Heart left ventricle (tissue), 13 donors: ENCODE results near the gene CCNY.

Experiments
- POLR2A ChIP-seq, 2 donors: fragments of 450-650 bp; IDR thresholded peaks; one replicate each; pipeline ENCODE4 v1.6.1; 2017; ENCODE audit warnings: antibody characterized with exemption in 2 of 2, mild to moderate bottlenecking in 2 of 2, moderate library complexity in 2 of 2
- TF ChIP-seq, protein P1 (sequence below), 12 donors: fragments of 200-600 bp; sonication (generic) in 4 of 12; IDR thresholded peaks; one replicate each; pipeline versions ENCODE4 v1.5.0 to v1.8.0; 2018 to 2022; ENCODE audit warnings: antibody characterized with exemption in 12 of 12, mild to moderate bottlenecking in 5 of 12
- donor health status: ischemic (EF 13 %, LVEDD 7.1; RV severe dilation, severe dysfunction).
- donor health status: DM: no; HTN: yes; CAD: no.
- donor health status: DM: no; HTN: no; CAD: no.
- donor health status: ischemic (EF 25% LVEDD 6.9; RV normal size, moderate dysfunction).
- donor health status: ischemic (EF 25% LVEDD 5.7; RV mildly dilated, moderate dysfunction).
- donor health status: ischemic (EF 35%, LVEDD 5.7; RV mildly dilated, moderate dysfunction).
- donor health status: nonischemic (EF 11% LVEDD 7.7; RV severe dilation, severe dysfunction).
- donor health status: DM: yes; HTN: yes; CAD: no.
- donor health status: PGD.
- donor health status: ischemic (EF 29% LVEDD 5.4; RV normal size, mild dysfunction).
- donor health status: nonischemic (EF 23%, LVEDD 6.1; RV moderate dilation, normal function).

DNA sequence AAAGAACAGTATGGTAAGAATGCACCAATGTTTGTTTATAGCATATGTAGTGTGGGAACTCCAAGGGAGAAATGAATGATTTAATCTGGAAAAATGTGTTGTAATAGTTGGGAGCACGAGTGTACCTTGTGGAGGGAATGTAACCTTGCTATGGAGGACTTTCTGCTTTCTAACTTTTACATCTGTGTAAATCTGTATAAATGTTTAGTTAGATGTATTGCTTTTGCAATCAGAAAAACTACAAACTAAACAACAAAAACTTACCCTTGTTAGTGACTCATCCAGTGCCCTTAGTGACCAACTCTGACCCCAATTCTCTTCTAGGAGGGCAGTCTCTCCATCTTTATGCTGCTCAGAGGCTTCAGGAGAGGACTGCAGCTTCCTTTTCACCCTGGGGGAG lies 89.3 kb downstream of the CCNY start:
- TF ChIP-seq POLR2A (IDR thresholded peaks at IDR 0.05): no peak
- TF ChIP-seq, protein P1, sequence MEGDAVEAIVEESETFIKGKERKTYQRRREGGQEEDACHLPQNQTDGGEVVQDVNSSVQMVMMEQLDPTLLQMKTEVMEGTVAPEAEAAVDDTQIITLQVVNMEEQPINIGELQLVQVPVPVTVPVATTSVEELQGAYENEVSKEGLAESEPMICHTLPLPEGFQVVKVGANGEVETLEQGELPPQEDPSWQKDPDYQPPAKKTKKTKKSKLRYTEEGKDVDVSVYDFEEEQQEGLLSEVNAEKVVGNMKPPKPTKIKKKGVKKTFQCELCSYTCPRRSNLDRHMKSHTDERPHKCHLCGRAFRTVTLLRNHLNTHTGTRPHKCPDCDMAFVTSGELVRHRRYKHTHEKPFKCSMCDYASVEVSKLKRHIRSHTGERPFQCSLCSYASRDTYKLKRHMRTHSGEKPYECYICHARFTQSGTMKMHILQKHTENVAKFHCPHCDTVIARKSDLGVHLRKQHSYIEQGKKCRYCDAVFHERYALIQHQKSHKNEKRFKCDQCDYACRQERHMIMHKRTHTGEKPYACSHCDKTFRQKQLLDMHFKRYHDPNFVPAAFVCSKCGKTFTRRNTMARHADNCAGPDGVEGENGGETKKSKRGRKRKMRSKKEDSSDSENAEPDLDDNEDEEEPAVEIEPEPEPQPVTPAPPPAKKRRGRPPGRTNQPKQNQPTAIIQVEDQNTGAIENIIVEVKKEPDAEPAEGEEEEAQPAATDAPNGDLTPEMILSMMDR (IDR thresholded peaks at IDR 0.05): no peak
